ENCODE data around the gene MMP17. TPM values are rescaled to one million over a fixed set of nuclear protein-coding genes. Genes with fewer than 3 reads are reported as not detected.

MMP17 gene
- polyA plus RNA-seq, 12 donors = 2.7 to 22.6 (median 4.6) TPM; not detected in 1

GRCh38 chr12:131894981-131895639 is 66.9 kb downstream of the MMP17 start:
- peak; percentile 14 for DNase-seq

- DNase-seq = no peak
Observed at GRCh38 chr12:131895640-131896079, 67.5 kb downstream of the MMP17 start.

GRCh38 chr12:131896080-131896810 is 68.1 kb downstream of the MMP17 start:
- DNase-seq = peak; percentile 94

- no peak for DNase-seq
Observed at GRCh38 chr12:131896811-131897270, 68.6 kb downstream of the MMP17 start.

- no peak for DNase-seq
Observed at GRCh38 chr12:131897276-131897675, 69.1 kb downstream of the MMP17 start.

- no peak for DNase-seq
Observed at GRCh38 chr12:131897875-131898274, 69.7 kb downstream of the MMP17 start.

- no peak for DNase-seq
Observed at GRCh38 chr12:131900397-131900796, 72.2 kb downstream of the MMP17 start.

Other genes with a start within 250 kb of the MMP17 start
- 10 to 100 TPM in 11 of 12 donors, not detected in 1; 23.7 to 63.3 (median 31.9) TPM for gene SFSWAP, start 117.3 kb upstream of the MMP17 start, polyA plus RNA-seq (ENCODE audit: insufficient read length in 12 of 12)
- gene ULK1, start 66.2 kb downstream of the MMP17 start, polyA plus RNA-seq (ENCODE audit: insufficient read length in 12 of 12) = 10 to 100 TPM in 11 of 12 donors, not detected in 1; 14.5 to 42.0 (median 20.5) TPM
- 10 to 100 TPM in 6 of 12 donors, 1 to 10 TPM in 5, not detected in 1; 7.4 to 15.6 (median 10.2) TPM for gene PUS1, start 100.9 kb downstream of the MMP17 start, polyA plus RNA-seq (ENCODE audit: insufficient read length in 12 of 12)
- gene EP400, start 121.5 kb downstream of the MMP17 start, polyA plus RNA-seq (ENCODE audit: insufficient read length in 12 of 12) = 10 to 100 TPM in 11 of 12 donors, not detected in 1; 18.0 to 45.3 (median 21.8) TPM